Body of pancreas (tissue), 4 donors: ENCODE results near the gene GATAD2A.

ENCODE experiments used
- CTCF ChIP-seq, 7 experiments: fragments of 450-650 bp in 4 of 7; fragments of 200-600 bp in 3 of 7; sonication (generic) in 3 of 7; IDR thresholded peaks; one replicate each; pipeline ENCODE4 v1.5.1; 2016 to 2019; ENCODE audit warnings: antibody characterized with exemption in 7 of 7
- POLR2A ChIP-seq, 3 donors: fragments of 450-650 bp; IDR thresholded peaks; one replicate each; pipeline ENCODE4 v1.6.1; 2016; ENCODE audit warnings: antibody characterized with exemption in 3 of 3, mild to moderate bottlenecking in 2 of 3

GRCh38 chr19:19438366-19439175, 33.1 kb downstream of the GATAD2A start:
- no peak for TF ChIP-seq CTCF (IDR thresholded peaks at IDR 0.05)
- TF ChIP-seq POLR2A (IDR thresholded peaks at IDR 0.05), result no peak
